NCI-H146 (cell line): ENCODE measurements around the gene MAG.
A peak's percentile ranks its signal among the peaks of the same experiment; 100 is the strongest.
"Not testable (repeated sequence)": the region's sequence is repeated elsewhere in the genome, so short reads cannot be mapped to it uniquely, and the experiment has no call there.

Source experiments
- DNase-seq: peaks from one replicate; lab custom pipeline; 2025; lab: John Stamatoyannopoulos, UW

The MAG gene

GRCh38 chr19:35346193-35347052 lies 54.5 kb downstream of the MAG start:
- DNase-seq, result no peak

GRCh38 chr19:35347171-35347929 lies 55.4 kb downstream of the MAG start, which contains the start of gene FFAR1:
Gene FFAR1, plus strand, starts transcription at chr19:35347902. Its CDS starts 3,650 bp downstream, at chr19:35351552.
- no peak for DNase-seq

- DNase-seq, result no peak
Observed at GRCh38 chr19:35347930-35348298, 56.0 kb downstream of the MAG start.

GRCh38 chr19:35348911-35349611 lies 57.1 kb downstream of the MAG start:
- DNase-seq, result peak; percentile 18

- no peak for DNase-seq
Observed at GRCh38 chr19:35349614-35350521, 57.9 kb downstream of the MAG start.

- DNase-seq, result no peak
Observed at GRCh38 chr19:35350591-35350990, 58.6 kb downstream of the MAG start.

- DNase-seq, result no peak
Observed at GRCh38 chr19:35351411-35352176, 59.6 kb downstream of the MAG start.

- no peak for DNase-seq
Observed at GRCh38 chr19:35352177-35352447, 60.2 kb downstream of the MAG start.

GRCh38 chr19:35352448-35353304 lies 60.7 kb downstream of the MAG start:
- DNase-seq, result peak; percentile 73

GRCh38 chr19:35353635-35354034 lies 61.7 kb downstream of the MAG start:
- DNase-seq, result no peak

- DNase-seq, result no peak
Observed at GRCh38 chr19:35354898-35355297, 62.9 kb downstream of the MAG start.

- DNase-seq, result no peak
Observed at GRCh38 chr19:35355791-35356460, 64.0 kb downstream of the MAG start.

GRCh38 chr19:35357867-35358573 lies 66.1 kb downstream of the MAG start, which contains the start of gene FFAR3:
Gene FFAR3, plus strand, starts transcription at chr19:35358460. Its CDS starts 431 bp downstream, at chr19:35358891.
- DNase-seq, result no peak

- not testable (repeated sequence) for DNase-seq
Observed at GRCh38 chr19:35358834-35359233, 66.9 kb downstream of the MAG start.

- DNase-seq, result not testable (repeated sequence)
Observed at GRCh38 chr19:35359395-35359794, 67.4 kb downstream of the MAG start.

- DNase-seq, result not testable (repeated sequence)
Observed at GRCh38 chr19:35360081-35360480, 68.1 kb downstream of the MAG start.

GRCh38 chr19:35360880-35361420 lies 69.0 kb downstream of the MAG start:
- no peak for DNase-seq

GRCh38 chr19:35362261-35363000 lies 70.5 kb downstream of the MAG start:
- DNase-seq, result no peak
